Measurements from ENCODE around the gene DYRK4.

DNA sequence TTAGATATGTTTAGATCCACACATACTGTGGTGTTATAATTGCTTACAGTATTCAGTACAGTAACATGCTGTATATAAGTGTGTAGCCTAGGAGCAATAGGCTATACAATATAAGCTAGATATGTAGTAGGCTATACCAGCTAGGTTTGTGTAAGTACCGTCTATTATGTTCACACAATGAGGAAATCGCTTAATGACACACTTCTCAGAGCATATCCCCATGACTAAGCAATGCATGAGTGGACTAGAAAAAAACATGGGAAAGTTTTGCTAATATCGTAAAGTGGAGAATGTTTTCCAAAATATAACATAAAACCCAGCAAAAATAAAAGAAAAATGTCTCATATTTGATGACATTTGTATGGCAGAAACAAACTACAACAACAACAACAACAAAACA is 59.5 kb downstream of the DYRK4 start:
- no peak for TF ChIP-seq EZH2 (IDR thresholded peaks at IDR 0.05; ENCODE audit: low read length, unreplicated experiment)
- no peak for TF ChIP-seq CTCF (conservative IDR thresholded peaks at IDR 0.05; ENCODE audit: low read depth, low read length)
